GM10847 (cell line): ENCODE results near the gene PLEKHA7.

Experiments
- POLR2A ChIP-seq: IDR thresholded peaks from 2 replicates; pipeline ENCODE4 v1.6.1; 2011; ENCODE audit not compliant: insufficient read length; ENCODE audit errors: extremely low read depth

The PLEKHA7 gene

GRCh38 chr11:16985297-16985696, 28.9 kb downstream of the PLEKHA7 start:
- TF ChIP-seq POLR2A: no peak

DNA sequence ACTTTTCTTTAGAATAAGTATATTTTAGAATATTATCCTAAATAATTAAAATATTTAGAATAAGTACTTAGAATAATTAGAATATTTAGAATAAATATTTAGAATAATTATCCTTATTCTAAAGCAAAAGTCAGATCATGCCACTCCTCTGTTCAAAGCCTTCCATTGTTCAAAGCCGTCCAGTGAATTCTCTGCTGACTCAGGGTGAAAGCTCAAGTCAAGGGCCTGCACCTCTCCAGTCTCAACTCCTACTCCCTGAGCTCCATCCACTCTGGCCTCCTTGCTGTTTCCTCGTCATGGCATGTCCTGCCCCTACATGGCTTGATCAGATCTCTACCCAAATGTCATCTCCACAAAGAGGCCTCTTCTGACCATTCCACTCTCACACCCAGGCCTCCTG, 30.0 kb downstream of the PLEKHA7 start:
- TF ChIP-seq POLR2A: no peak

DNA sequence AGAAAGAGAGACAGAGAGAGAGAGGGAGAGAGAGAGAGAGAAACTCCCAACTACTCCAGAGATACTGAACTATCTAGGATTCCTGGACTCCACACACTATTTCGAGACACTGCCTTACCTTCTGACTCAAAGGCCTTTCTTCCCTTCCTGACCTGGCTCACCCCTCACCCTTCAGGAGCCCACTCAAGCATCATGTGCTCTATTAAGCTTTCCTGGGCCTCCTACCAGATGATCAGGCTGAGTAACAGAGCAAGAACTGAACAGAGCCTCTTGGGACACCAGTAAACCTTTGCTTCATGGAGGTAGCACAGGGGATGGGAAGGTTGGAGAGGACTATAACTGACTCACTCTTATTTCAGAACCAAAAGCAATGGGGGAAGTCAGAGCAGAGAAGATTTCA, 31.4 kb downstream of the PLEKHA7 start:
- TF ChIP-seq POLR2A: no peak

DNA sequence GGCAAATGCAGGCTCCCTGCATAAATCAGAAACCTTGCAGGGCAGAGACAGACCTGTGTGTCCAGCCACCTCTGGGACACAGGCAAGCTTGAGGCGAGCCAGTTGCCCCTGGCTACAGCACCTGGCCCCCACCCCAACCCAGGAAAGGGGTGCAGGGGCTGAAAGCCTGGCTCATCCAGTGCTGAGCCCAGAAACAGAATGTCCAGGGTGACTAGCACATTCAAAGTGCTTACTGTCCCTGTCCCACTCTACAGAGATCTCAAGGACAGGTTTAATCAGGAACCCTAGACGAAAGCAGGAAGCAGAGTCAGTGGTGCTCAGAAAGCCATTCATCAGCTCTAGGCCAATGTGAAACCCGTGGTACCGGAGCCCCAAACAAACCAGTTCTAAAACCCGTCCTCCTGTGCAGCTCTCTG, 31.9 kb downstream of the PLEKHA7 start:
- no peak for TF ChIP-seq POLR2A

GRCh38 chr11:16981651-16982194, 32.5 kb downstream of the PLEKHA7 start:
- no peak for TF ChIP-seq POLR2A

- TF ChIP-seq POLR2A: no peak
These were observed 34.3 kb downstream of the PLEKHA7 start for GRCh38 chr11:16979703-16980622.

GRCh38 chr11:16977994-16978315, 36.3 kb downstream of the PLEKHA7 start:
- no peak for TF ChIP-seq POLR2A

DNA sequence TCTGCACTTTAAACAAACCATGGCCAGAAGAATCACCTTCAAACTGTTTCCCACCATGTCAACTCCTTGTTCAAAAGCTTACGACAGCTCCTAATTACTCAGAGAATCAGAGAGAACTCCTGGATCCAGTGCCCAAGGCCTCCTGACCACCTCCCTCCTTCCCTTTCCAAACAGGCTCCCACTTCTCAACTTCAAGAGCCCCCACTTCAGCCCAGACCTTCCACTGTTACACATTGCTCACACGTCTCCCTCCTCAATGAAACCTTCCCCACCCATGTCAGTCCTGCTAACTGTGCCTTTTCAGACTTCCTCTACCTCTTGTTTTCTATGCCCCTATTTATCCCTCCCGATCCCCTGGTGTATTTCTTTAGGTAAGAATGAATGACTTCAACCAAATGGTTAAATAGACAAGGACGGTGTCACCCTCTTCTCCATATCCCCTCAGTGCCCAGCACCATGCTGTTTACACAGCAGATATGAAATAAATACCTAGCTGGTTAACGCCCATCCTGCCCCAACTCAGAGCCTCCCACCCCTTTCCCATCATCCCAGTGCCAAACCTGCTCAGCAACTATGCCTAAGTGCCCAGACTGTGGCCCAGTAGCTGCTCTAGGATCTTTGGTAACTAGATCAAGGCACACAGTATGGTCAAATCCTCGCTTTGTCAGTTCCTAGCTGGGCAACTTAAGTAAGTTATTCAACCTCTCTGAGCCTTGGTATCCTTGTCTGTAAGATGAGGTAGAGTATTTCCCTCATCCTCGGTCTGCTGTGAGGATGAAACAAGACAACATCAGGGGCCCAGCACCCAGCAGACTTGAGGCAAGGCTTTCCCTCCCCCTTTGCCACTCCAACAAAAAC, 36.8 kb downstream of the PLEKHA7 start:
- TF ChIP-seq POLR2A: no peak

- no peak for TF ChIP-seq POLR2A
These were observed 37.8 kb downstream of the PLEKHA7 start for GRCh38 chr11:16976379-16976778.

GRCh38 chr11:16975906-16976305, 38.3 kb downstream of the PLEKHA7 start:
- TF ChIP-seq POLR2A: no peak

GRCh38 chr11:16973338-16973964, 40.8 kb downstream of the PLEKHA7 start:
- TF ChIP-seq POLR2A: no peak

DNA sequence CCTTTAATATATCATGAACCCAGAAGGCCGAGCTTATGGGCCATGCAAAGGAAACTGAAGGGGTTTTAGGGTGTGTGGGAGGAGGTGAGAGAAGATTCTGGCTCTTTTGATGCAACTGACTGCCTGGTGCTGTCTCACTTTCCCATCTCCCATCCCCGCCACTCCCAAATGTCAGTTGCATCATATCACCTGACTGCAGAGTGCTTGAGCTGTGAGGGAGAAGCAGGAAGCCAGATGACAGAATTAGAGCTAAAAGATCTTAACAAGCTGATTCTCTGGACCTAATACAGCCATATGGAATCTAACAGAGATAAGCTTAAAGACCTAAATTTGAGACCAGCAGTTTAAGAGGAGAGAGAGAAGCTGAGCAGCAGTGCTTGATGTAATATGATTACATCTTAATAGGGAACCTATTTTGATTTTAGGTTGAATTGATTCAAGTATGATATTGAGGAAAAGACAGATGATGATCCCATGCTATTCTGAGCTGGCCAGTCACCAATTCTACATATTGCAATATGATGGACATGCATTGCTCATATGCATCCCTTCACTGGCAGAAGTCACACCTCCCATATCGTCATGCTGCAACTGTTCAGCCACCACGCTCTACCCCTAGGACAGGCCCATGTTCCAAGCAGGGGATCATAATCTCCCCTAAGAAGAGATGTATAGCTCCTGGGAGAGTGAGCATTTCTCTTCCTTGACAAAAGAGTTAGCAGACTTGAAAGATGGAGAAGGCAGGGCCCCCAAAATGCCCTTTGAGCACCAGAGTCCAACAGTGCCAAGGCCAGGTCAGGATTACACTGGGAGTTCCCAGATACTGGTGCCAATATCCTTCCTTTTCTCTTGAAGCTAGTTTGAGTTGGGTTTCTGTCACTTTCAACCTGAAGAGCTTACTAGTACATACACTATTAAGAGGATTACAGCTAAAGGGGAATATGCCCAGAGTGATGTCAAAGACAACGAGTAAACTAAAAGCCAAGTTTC, 44.9 kb downstream of the PLEKHA7 start:
- no peak for TF ChIP-seq POLR2A

GRCh38 chr11:16968196-16968595, 46.0 kb downstream of the PLEKHA7 start:
- TF ChIP-seq POLR2A: no peak
